NT2/D1 (cell line): Measurements from ENCODE around the gene LGALS9.

Experiments used
- DNase-seq: peaks from one replicate; pipeline ENCODE4 v3.0.0-alpha.2; 2011; ENCODE audit warnings: low read depth, low spot score
- H3K27me3 ChIP-seq: 2 replicates; pipeline ENCODE4 v1.6.0; 2011; ENCODE audit warnings: mild to moderate bottlenecking; ENCODE audit not compliant: insufficient read length, insufficient read depth
- H3K36me3 ChIP-seq: 2 replicates; pipeline ENCODE4 v1.6.1; 2011; ENCODE audit warnings: mild to moderate bottlenecking, low read length, mixed read lengths; ENCODE audit not compliant: insufficient read depth, insufficient read length
- H3K4me1 ChIP-seq: 2 replicates; pipeline ENCODE4 v1.5.1; 2011; ENCODE audit not compliant: insufficient read depth, insufficient read length
- H3K4me3 ChIP-seq: 2 replicates; pipeline ENCODE4 v1.5.1; 2011; ENCODE audit warnings: low read depth; ENCODE audit not compliant: insufficient read length
- H3K9ac ChIP-seq: 2 replicates; pipeline ENCODE4 v1.6.0; 2011; ENCODE audit warnings: low read depth; ENCODE audit not compliant: insufficient read length
- H3K9me3 ChIP-seq: 2 replicates; pipeline ENCODE4 v1.5.1; 2011; ENCODE audit warnings: mild to moderate bottlenecking, low read length; ENCODE audit not compliant: insufficient read depth
- SUZ12 ChIP-seq: IDR thresholded peaks from 2 replicates; pipeline ENCODE4 v1.6.1; 2011; ENCODE audit not compliant: insufficient read length, insufficient read depth; ENCODE audit errors: extremely low read depth
- YY1 ChIP-seq: IDR thresholded peaks from 2 replicates; pipeline ENCODE4 v1.6.1; 2011; ENCODE audit not compliant: insufficient read length, insufficient read depth
- ZNF274 ChIP-seq: IDR thresholded peaks from 2 replicates; pipeline ENCODE4 v1.6.1; 2011; ENCODE audit warnings: mild to moderate bottlenecking, low read depth, low read length

Gene LGALS9

GRCh38 chr17:27630607-27631410, at the start of gene LGALS9:
Gene LGALS9 (plus strand): TSS chr17:27631188. CDS start chr17:27631266, 78 bp downstream.
- no peak within 1 kb of the TSS for H3K4me3 ChIP-seq
- H3K27me3 ChIP-seq = no peaks in the 10 kb centered on the region
- peaks cover 2% of the 10 kb centered on the region for H3K4me1 ChIP-seq
- peaks cover 6% of the 10 kb centered on the region; the same call in 1 of the 2 replicates for H3K9me3 ChIP-seq
- TF ChIP-seq YY1 (no peak), ZNF274 (no peak), SUZ12 (no peak)
- no peak within 1 kb of the TSS for H3K9ac ChIP-seq
- H3K36me3 ChIP-seq = peaks cover 14% of the 10 kb centered on the region
- no peak for DNase-seq

GRCh38 chr17:27582696-27583095, 48.3 kb upstream of the LGALS9 start:
- no peak for TF ChIP-seq SUZ12
- TF ChIP-seq YY1 = no peak
- no peak for TF ChIP-seq ZNF274

GRCh38 chr17:27585153-27585681, 45.8 kb upstream of the LGALS9 start:
- no peak overlapping the region for H3K9ac ChIP-seq
- no peaks in the 10 kb centered on the region for H3K9me3 ChIP-seq
- TF ChIP-seq SUZ12 = no peak
- TF ChIP-seq ZNF274 = no peak
- no peak for TF ChIP-seq YY1
- peaks cover 59% of the 10 kb centered on the region for H3K36me3 ChIP-seq
- H3K27me3 ChIP-seq = no peaks in the 10 kb centered on the region
- peaks cover 4% of the 10 kb centered on the region for H3K4me1 ChIP-seq
- no peak for DNase-seq
- H3K4me3 ChIP-seq = no peak overlapping the region

More at GRCh38 chr17:27582696-27583095, 48.3 kb upstream of the LGALS9 start:
- DNase-seq = no peak
- H3K4me1 ChIP-seq = peaks cover 4% of the 10 kb centered on the region
- no peaks in the 10 kb centered on the region for H3K9me3 ChIP-seq
- peaks cover 53% of the 10 kb centered on the region for H3K36me3 ChIP-seq
- no peak overlapping the region for H3K9ac ChIP-seq
- no peak overlapping the region for H3K4me3 ChIP-seq
- no peaks in the 10 kb centered on the region for H3K27me3 ChIP-seq

GRCh38 chr17:27585792-27586191, 45.2 kb upstream of the LGALS9 start:
- Histone ChIP-seq H3K9ac (no peak overlapping the region), H3K36me3 (peaks cover 60% of the 10 kb centered on the region), H3K9me3 (no peaks in the 10 kb centered on the region), H3K4me1 (peaks cover 4% of the 10 kb centered on the region), H3K4me3 (no peak overlapping the region), H3K27me3 (no peaks in the 10 kb centered on the region)
- no peak for DNase-seq
- TF ChIP-seq SUZ12 (no peak), ZNF274 (no peak), YY1 (no peak)

GRCh38 chr17:27586203-27586721, 44.7 kb upstream of the LGALS9 start:
- Histone ChIP-seq H3K36me3 (peaks cover 60% of the 10 kb centered on the region), H3K9ac (no peak overlapping the region), H3K4me3 (no peak overlapping the region), H3K27me3 (no peaks in the 10 kb centered on the region), H3K4me1 (peaks cover 4% of the 10 kb centered on the region), H3K9me3 (no peaks in the 10 kb centered on the region)
- TF ChIP-seq SUZ12 (no peak), YY1 (no peak), ZNF274 (no peak)
- no peak for DNase-seq

- no peaks in the 10 kb centered on the region for H3K9me3 ChIP-seq
- no peak for DNase-seq
- no peak for TF ChIP-seq ZNF274
- no peak overlapping the region for H3K4me3 ChIP-seq
- no peak overlapping the region for H3K9ac ChIP-seq
- no peaks in the 10 kb centered on the region for H3K27me3 ChIP-seq
- H3K4me1 ChIP-seq = peaks cover 4% of the 10 kb centered on the region
- peaks cover 73% of the 10 kb centered on the region for H3K36me3 ChIP-seq
Measured at GRCh38 chr17:27588354-27588753, 42.6 kb upstream of the LGALS9 start.

- no peak overlapping the region for H3K9ac ChIP-seq
- TF ChIP-seq ZNF274 = no peak
- no peak for TF ChIP-seq SUZ12
- TF ChIP-seq YY1 = no peak
- H3K4me3 ChIP-seq = no peak overlapping the region
- peaks cover 70% of the 10 kb centered on the region for H3K36me3 ChIP-seq
- no peaks in the 10 kb centered on the region for H3K27me3 ChIP-seq
- DNase-seq = no peak
- H3K4me1 ChIP-seq = no peaks in the 10 kb centered on the region
- no peaks in the 10 kb centered on the region for H3K9me3 ChIP-seq
Measured at GRCh38 chr17:27590864-27591263, 40.1 kb upstream of the LGALS9 start.
